Osteocyte (in vitro differentiated cells): ENCODE data around the gene BAG5. TPM values are rescaled to one million over a fixed set of nuclear protein-coding genes. Genes with fewer than 3 reads are reported as not detected.

Source experiments
- DNase-seq: peaks from one replicate; pipeline ENCODE4 v3.0.0; 2021; ENCODE audit warnings: mixed read lengths; ENCODE audit not compliant: unreplicated experiment; ENCODE audit errors: extremely low spot score
- H3K27ac Mint-ChIP-seq: one replicate; pipeline ENCODE4 v1.8.0; 2021; ENCODE audit warnings: mild to moderate bottlenecking, mixed read lengths; ENCODE audit not compliant: unreplicated experiment
- H3K27me3 Mint-ChIP-seq: one replicate; pipeline ENCODE4 v1.8.0; 2021; ENCODE audit warnings: mixed read lengths; ENCODE audit not compliant: unreplicated experiment
- H3K36me3 Mint-ChIP-seq: one replicate; pipeline ENCODE4 v1.8.0; 2021; ENCODE audit warnings: mixed read lengths; ENCODE audit not compliant: unreplicated experiment
- H3K4me1 Mint-ChIP-seq: one replicate; pipeline ENCODE4 v1.8.0; 2021; ENCODE audit warnings: mixed read lengths; ENCODE audit not compliant: unreplicated experiment
- H3K4me3 Mint-ChIP-seq: one replicate; pipeline ENCODE4 v1.8.0; 2021; ENCODE audit warnings: mild to moderate bottlenecking, moderate library complexity, mixed read lengths; ENCODE audit not compliant: unreplicated experiment
- H3K9me3 Mint-ChIP-seq: one replicate; pipeline ENCODE4 v1.8.0; 2021; ENCODE audit warnings: mixed read lengths; ENCODE audit not compliant: unreplicated experiment
- CTCF ChIP-seq: fragments of 200-600 bp; sonication (generic); IDR thresholded peaks from 2 replicates; pipeline ENCODE4 v1.5.0; 2021; ENCODE audit warnings: antibody characterized with exemption, mild to moderate bottlenecking, moderate library complexity
- total RNA-seq: library from RNA; stranded (reverse); gene quantifications from 2 replicates; pipeline ENCODE4 v1.2.1, GENCODE V29; 2021

BAG5 gene
- total RNA-seq, 1 donor from 2014 or later = 21.9 TPM

DNA sequence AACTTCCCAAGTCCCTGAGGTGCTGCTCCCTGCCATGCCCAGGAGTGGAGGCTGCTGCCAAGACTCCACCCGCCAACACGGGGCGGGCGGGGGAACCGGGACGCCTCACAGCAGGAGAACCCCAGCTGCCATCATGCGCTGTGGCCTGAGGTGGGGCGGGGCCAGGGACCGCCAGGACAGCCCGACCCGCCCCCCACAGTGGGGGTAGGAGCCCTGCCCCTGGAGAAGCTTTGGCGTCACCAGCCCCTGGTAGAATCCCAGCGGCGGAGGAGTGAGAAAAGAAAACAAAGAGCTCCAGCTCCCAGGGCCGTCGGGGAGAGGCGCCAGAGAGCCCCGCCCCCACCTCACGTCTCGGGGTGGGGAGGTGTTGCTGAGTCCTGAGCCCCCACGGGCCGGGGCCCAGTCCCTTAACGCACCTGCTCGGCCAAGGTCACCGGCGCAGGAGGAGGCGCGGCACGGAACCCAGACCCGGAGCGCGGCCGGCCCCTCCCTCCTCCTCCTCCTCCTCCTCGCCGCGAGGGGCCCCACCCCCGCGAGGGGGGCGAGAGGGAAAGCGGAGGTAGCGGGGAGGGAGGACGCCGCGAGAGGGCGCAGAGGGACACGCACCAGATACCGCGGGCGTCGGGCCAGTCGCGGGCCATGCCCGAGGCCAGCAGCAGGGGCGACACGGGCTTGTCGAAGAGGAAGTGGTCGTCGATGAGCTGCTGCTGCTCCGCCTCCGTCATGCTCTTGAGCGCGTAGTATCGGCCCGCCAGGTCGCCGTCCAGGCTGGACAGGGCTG, 41.6 kb downstream of the BAG5 start:
- H3K27ac Mint-ChIP-seq = peak overlapping the region; percentile 44
- no peaks in the 10 kb centered on the region for H3K9me3 Mint-ChIP-seq
- TF ChIP-seq CTCF = peak; percentile 64
- H3K36me3 Mint-ChIP-seq = no peaks in the 10 kb centered on the region
- peaks cover 25% of the 10 kb centered on the region for H3K4me1 Mint-ChIP-seq
- peak overlapping the region; percentile 66 for H3K4me3 Mint-ChIP-seq
- H3K27me3 Mint-ChIP-seq = peaks cover 4% of the 10 kb centered on the region
- peak; percentile 93 for DNase-seq

DNA sequence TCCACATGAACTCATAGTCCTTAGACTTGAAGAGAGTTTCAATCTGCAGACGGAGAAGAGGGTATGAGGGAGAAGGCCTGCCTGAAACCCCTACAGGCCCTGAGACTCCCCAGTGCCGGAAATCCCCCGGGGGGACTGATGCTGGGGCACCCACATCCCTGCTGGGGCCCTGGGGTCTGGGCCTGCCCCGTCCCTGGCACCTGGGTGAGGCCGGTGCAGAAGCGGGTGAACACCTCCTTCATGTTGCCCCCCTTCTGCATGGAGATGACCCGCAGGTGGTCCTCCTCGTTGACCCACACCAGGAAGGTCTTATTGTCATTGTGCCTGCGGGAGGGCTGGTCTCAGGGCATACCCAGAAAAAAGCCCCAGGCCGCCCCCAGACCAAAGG, 42.2 kb downstream of the BAG5 start:
- no peaks in the 10 kb centered on the region for H3K36me3 Mint-ChIP-seq
- peaks cover 4% of the 10 kb centered on the region for H3K27me3 Mint-ChIP-seq
- H3K4me1 Mint-ChIP-seq = peaks cover 25% of the 10 kb centered on the region
- no peak for TF ChIP-seq CTCF
- DNase-seq = no peak
- no peaks in the 10 kb centered on the region for H3K9me3 Mint-ChIP-seq
- H3K27ac Mint-ChIP-seq = peak overlapping the region; percentile 44
- no peak overlapping the region for H3K4me3 Mint-ChIP-seq

DNA sequence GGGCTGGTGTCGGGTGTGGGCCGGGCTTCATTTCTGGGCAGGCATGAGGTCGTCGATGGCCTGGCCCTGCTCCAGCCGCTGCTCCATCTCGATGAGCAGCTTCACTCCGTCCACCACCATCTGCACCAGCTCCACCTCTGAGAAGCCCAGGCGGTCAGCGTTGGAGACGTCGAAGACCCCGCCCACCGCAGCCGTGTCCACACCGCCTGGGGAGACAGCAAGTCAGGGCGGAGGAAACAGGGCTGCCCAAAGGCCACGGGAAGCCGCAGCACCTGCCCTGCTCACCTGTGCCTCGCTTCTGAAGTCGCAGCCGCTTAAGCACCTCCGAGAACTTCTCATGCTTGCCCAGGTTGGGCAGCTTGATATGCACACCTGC, 42.6 kb downstream of the BAG5 start:
- no peaks in the 10 kb centered on the region for H3K36me3 Mint-ChIP-seq

DNA sequence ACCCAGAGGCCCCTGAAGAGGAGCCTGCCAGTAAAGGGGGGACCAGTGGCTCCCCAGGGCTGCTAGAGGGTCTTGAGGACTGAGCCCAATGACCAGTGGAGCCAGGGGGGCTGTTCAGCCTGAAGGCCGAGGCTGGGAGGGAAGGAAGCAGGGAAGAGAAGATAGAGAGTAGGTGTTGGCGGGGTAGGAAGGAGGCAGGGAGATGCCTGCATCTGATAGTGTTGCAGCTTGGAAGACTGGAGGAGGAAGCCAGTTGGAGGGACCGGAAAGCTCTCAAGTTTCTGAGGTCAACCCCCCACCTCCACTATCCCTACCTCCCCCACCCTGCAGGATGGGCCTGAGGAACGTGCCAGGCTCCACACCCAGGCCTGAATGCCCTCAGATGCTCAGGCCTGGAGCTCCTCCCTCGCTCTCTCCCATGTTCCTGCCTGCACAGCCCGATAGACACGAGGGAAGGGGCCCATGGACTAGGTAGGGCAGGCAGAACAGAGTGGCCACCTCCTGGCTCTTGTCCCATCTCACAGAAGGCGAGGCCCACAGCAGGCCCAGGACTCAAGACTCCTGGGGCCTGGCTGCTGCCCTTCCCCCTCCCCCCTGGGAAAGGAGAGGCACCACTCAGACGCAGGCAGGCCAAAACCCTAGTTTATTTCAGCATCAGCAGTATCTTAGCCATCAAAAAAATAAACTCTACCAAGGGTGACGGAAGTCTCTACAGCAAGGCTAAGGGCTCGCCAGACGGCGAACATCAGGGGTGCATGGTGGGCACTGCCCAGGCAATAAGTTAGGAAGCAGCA, 43.2 kb downstream of the BAG5 start:
- no peak for TF ChIP-seq CTCF
- peak overlapping the region; percentile 54 for H3K27ac Mint-ChIP-seq
- H3K27me3 Mint-ChIP-seq = peaks cover 4% of the 10 kb centered on the region
- no peaks in the 10 kb centered on the region for H3K36me3 Mint-ChIP-seq
- H3K9me3 Mint-ChIP-seq = no peaks in the 10 kb centered on the region
- no peak for DNase-seq
- H3K4me1 Mint-ChIP-seq = peaks cover 25% of the 10 kb centered on the region
- no peak overlapping the region for H3K4me3 Mint-ChIP-seq

More for the DNA sequence above, 42.6 kb downstream of the BAG5 start:
- H3K27ac Mint-ChIP-seq = peak overlapping the region; percentile 32
- TF ChIP-seq CTCF = no peak
- no peak overlapping the region for H3K4me3 Mint-ChIP-seq
- H3K4me1 Mint-ChIP-seq = peaks cover 25% of the 10 kb centered on the region
- DNase-seq = no peak
- no peaks in the 10 kb centered on the region for H3K9me3 Mint-ChIP-seq
- peaks cover 4% of the 10 kb centered on the region for H3K27me3 Mint-ChIP-seq

DNA sequence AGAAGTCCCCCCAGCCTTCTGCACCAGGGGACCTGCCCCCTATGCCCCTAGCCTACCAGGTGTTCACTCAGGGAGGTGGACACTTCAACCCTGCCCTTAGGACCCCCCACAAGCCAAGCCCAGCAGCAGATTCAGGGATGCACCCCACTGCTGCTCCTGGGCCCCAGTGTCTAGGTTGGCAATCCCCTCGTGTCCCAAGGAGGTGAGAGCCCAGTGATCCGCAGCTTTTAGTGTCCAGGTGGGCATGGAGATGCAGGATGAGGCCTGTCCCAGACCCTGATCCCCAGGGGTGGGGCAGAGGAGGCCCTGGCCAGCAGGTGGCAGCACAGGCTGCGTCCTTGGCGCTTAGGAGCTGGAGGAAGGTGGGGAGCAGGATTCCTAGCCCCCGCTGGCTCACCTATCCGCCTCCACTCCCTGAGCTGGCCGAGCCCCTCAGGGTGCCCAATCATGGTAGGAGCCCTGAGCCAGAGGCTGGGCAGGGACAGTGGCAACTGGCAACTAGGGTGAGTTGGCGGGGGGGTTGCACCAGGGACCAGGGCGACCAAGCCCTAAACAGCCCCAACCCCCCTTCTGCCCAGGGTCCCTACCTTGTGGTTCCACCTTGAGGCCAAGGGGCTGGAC, 43.9 kb downstream of the BAG5 start:
- no peaks in the 10 kb centered on the region for H3K36me3 Mint-ChIP-seq
- no peaks in the 10 kb centered on the region for H3K9me3 Mint-ChIP-seq
- DNase-seq = no peak
- peaks cover 22% of the 10 kb centered on the region for H3K4me1 Mint-ChIP-seq
- H3K4me3 Mint-ChIP-seq = no peak overlapping the region
- H3K27me3 Mint-ChIP-seq = peaks cover under 1% of the 10 kb centered on the region
- H3K27ac Mint-ChIP-seq = no peak overlapping the region
- TF ChIP-seq CTCF = peak; percentile 87
